SJSA1 (cell line): Measurements from ENCODE around the gene LRRC37B. TPM values are rescaled to one million over a fixed set of nuclear protein-coding genes. Genes with fewer than 3 reads are reported as not detected.
"Not testable (repeated sequence)": the region's sequence is repeated elsewhere in the genome, so short reads cannot be mapped to it uniquely, and the experiment has no call there.

Experiments used
- DNase-seq, 2 experiments: peaks; one replicate each; pipeline ENCODE4 v3.0.0-alpha.2; 2015 to 2020; ENCODE audit warnings: low spot score in 2 of 2, low read depth in 1 of 2
- H3K27ac ChIP-seq: fragments of 250-450 bp; sonication (Bioruptor Pico); 2 replicates; pipeline ENCODE4 v1.5.1; 2020; ENCODE audit warnings: mild to moderate bottlenecking, moderate library complexity
- H3K27me3 ChIP-seq: fragments of 250-450 bp; sonication (Bioruptor Pico); replicated peaks from 2 replicates; pipeline ENCODE4 v1.5.1; 2020; ENCODE audit warnings: mild to moderate bottlenecking, moderate library complexity
- H3K36me3 ChIP-seq: fragments of 250-450 bp; sonication (Bioruptor Pico); 2 replicates; pipeline ENCODE4 v1.5.1; 2020; ENCODE audit warnings: mild to moderate bottlenecking
- H3K4me1 ChIP-seq: fragments of 250-450 bp; sonication (Bioruptor Pico); replicated peaks from 2 replicates; pipeline ENCODE4 v1.6.1; 2021; ENCODE audit warnings: mild to moderate bottlenecking
- H3K4me3 ChIP-seq: fragments of 250-450 bp; sonication (Bioruptor Pico); 2 replicates; pipeline ENCODE4 v1.5.1; 2020; ENCODE audit warnings: mild to moderate bottlenecking
- H3K9me3 ChIP-seq: fragments of 250-450 bp; sonication (Bioruptor Pico); replicated peaks from 2 replicates; pipeline ENCODE4 v1.5.1; 2020; ENCODE audit warnings: mild to moderate bottlenecking
- total RNA-seq: library from RNA; depleted of rRNA; stranded (reverse); fragments of >200 nt; shearing (Covaris generic); gene quantifications from 2 replicates; pipeline ENCODE4 v1.2.3, GENCODE V29; 2014; rRNA removed

LRRC37B gene
- total RNA-seq, 1 experiment from 2014 or later = 5.6 TPM

GRCh38 chr17:32086833-32087232 lies 79.7 kb downstream of the LRRC37B start:
- not testable (repeated sequence) for H3K36me3 ChIP-seq, H3K4me1 ChIP-seq, H3K27ac ChIP-seq, H3K9me3 ChIP-seq, H3K4me3 ChIP-seq, DNase-seq, H3K27me3 ChIP-seq

DNA sequence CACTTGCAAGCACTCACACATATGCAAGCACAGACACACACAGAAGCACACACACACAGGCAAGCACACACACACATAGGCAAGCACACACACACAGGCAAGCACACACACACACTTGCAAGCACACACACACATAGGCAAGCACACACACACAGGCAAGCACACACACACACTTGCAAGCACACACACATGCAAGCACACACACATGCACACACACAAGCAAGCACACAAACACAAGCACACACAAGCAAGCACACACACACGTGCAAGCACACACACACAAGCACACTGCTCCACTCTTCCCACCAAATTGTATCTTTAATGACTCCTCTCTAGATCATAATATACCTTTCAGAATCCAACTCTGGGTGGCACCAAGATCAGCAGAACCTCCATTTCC lies 84.9 kb downstream of the LRRC37B start:
- DNase-seq, H3K4me1 ChIP-seq, H3K9me3 ChIP-seq, H3K27me3 ChIP-seq, H3K27ac ChIP-seq, H3K36me3 ChIP-seq, H3K4me3 ChIP-seq: not testable (repeated sequence)

DNA sequence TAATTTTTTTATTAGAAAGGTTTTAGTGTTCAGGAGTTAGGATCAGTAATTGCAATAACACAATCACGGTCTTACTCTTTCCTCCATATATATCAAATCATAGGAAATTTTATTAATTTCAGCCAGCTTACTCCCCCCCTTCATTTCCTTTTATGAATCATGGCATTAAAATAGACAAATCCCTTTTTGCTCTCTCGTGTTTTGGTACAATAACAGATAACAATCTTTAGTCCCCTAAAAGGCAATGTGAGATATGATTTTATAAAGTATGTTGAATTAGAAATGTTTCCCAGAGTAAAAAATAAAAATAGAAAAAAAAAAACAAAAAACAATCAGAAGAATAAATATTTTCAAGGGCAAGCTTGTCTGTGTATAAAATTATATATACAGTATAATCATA lies 92.5 kb downstream of the LRRC37B start:
- H3K4me1 ChIP-seq = peaks cover 11% of the 10 kb centered on the region
- H3K9me3 ChIP-seq = no peaks in the 10 kb centered on the region
- no peak for DNase-seq
- H3K27me3 ChIP-seq = no peaks in the 10 kb centered on the region
- no peak overlapping the region for H3K27ac ChIP-seq
- H3K4me3 ChIP-seq = no peak overlapping the region
- no peaks in the 10 kb centered on the region for H3K36me3 ChIP-seq

DNA sequence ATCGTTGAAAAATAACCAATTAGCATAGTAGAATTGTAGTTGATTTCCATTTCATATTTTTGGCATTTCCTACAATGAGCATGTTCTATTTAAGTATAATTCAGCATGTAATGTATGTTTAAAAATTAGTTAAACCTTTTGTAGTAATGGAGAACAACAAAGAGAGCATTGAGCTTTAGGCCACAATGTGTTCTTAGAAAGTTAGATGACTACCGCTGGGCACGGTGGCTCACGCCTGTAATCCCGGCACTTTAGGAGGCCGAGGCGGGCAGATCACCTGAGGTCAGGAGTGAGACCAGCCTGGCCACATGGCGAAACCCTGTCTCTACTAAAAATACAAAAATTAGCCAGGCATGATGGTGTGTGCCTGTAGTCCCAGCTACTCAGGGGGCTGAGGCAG lies 93.1 kb downstream of the LRRC37B start:
- H3K4me1 ChIP-seq = peaks cover 11% of the 10 kb centered on the region
- H3K4me3 ChIP-seq, H3K27me3 ChIP-seq, H3K9me3 ChIP-seq, DNase-seq, H3K36me3 ChIP-seq, H3K27ac ChIP-seq: not testable (repeated sequence)

DNA sequence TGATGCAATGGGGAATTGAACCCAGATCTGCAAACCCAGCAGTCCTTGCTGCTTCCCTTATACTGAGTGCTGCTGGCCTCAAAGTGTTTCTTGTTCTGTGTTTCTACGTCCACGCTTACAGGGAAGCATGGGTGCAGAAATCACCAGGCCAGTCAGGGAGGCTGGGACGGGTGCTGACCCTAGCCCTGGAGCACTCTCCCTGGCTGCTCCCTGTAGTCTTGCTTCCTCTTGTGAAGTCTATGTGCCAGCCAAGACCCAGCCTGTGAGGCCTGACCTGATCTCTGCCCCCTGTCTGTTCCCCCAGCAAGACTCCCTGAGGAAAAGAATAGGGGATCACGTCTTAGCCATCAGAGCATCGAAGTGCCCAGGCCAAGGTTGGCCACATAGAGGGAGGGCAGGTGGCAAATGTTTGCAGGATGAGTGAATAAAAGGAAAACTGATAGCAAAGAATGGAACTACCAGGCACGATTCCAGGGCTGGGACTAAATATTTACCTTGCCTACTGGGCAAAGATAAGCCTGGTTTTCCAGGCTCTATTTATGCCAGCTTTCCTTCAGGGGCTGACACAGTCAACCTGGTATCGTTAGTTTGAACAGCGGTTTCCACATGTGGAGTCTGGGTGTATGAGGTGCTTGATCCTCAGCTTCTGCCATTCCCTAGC lies 93.9 kb downstream of the LRRC37B start:
- no peak for DNase-seq
- H3K4me3 ChIP-seq = no peak overlapping the region
- H3K9me3 ChIP-seq = no peaks in the 10 kb centered on the region
- peaks cover 11% of the 10 kb centered on the region for H3K4me1 ChIP-seq
- H3K27ac ChIP-seq = no peak overlapping the region
- H3K36me3 ChIP-seq = no peaks in the 10 kb centered on the region
- H3K27me3 ChIP-seq = no peaks in the 10 kb centered on the region

DNA sequence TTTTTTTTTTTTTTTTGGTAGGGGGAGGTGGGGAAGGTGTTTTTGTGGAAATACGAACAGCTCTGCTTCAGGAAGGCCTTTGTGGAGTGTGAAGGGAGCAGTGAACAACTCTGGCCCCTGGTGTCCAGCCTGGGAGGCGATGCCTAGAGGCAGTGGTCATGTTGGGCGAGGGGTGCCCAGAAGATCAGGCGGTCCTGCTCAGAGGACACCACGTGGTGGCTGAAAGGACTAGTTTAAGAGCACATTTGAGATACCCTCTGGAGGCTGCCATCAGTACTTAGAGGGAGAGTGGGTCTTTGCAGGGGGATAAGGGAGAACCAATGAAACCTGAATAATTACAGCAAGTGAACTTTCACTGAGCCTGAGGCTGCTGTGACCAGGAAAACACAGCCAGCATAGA lies 95.0 kb downstream of the LRRC37B start:
- no peak overlapping the region for H3K27ac ChIP-seq
- no peaks in the 10 kb centered on the region for H3K9me3 ChIP-seq
- H3K36me3 ChIP-seq = no peaks in the 10 kb centered on the region

GRCh38 chr17:32102646-32103186 lies 95.5 kb downstream of the LRRC37B start:
- no peak for DNase-seq
- H3K27ac ChIP-seq = no peak overlapping the region
- H3K9me3 ChIP-seq = no peaks in the 10 kb centered on the region
- no peak overlapping the region for H3K4me3 ChIP-seq
- H3K4me1 ChIP-seq = peaks cover 11% of the 10 kb centered on the region
- no peaks in the 10 kb centered on the region for H3K27me3 ChIP-seq
- no peaks in the 10 kb centered on the region for H3K36me3 ChIP-seq

More for the DNA sequence above, 95.0 kb downstream of the LRRC37B start:
- no peak for DNase-seq
- H3K27me3 ChIP-seq = no peaks in the 10 kb centered on the region
- peaks cover 11% of the 10 kb centered on the region for H3K4me1 ChIP-seq
- no peak overlapping the region for H3K4me3 ChIP-seq

Other genes starting within 250 kb of the LRRC37B start
- gene COPRS, start 148.1 kb upstream of the LRRC37B start, total RNA-seq = 119 and 197 TPM in 2 replicates
- gene UTP6, start 105.7 kb upstream of the LRRC37B start, total RNA-seq = 60.9 and 86.4 TPM in 2 replicates
- 21.1 and 33.6 TPM in 2 replicates for gene SUZ12, start 70.4 kb upstream of the LRRC37B start, total RNA-seq
- gene RHOT1, start 135.1 kb downstream of the LRRC37B start, total RNA-seq = 43.6 and 44.7 TPM in 2 replicates